Testis (tissue), 3 donors: ENCODE measurements around the gene ABCB8. TPM values are rescaled to one million over a fixed set of nuclear protein-coding genes. Genes with fewer than 3 reads are reported as not detected.

Source experiments
- DNase-seq: peaks from one replicate; pipeline ENCODE4 v3.0.0-alpha.2; 2019
- H3K27ac ChIP-seq, 2 donors: fragments of 200-600 bp; sonication (generic); one replicate each; pipeline ENCODE4 v1.5.1; 2019
- H3K27me3 ChIP-seq: fragments of 200-600 bp; sonication (generic); one replicate; pipeline ENCODE4 v1.5.1; 2019
- H3K36me3 ChIP-seq: fragments of 200-600 bp; sonication (generic); one replicate; pipeline ENCODE4 v1.5.1; 2017; ENCODE audit warnings: low read depth; ENCODE audit errors: missing control alignments
- H3K4me1 ChIP-seq: fragments of 200-600 bp; sonication (generic); one replicate; pipeline ENCODE4 v1.5.1; 2019
- H3K4me3 ChIP-seq, 2 donors: fragments of 200-600 bp; sonication (generic); one replicate each; pipeline ENCODE4 v1.5.1; 2017 to 2019
- H3K9me3 ChIP-seq: fragments of 200-600 bp; sonication (generic); one replicate; pipeline ENCODE4 v1.5.1; 2017
- CTCF ChIP-seq, 3 experiments: fragments of 450-650 bp in 2 of 3; fragments of 200-600 bp in 1 of 3; sonication (generic) in 1 of 3; IDR thresholded peaks; one replicate each; pipeline ENCODE4 v1.5.1; 2016 to 2019; ENCODE audit warnings: antibody characterized with exemption in 3 of 3, mild to moderate bottlenecking in 2 of 3, moderate library complexity in 1 of 3
- POLR2A ChIP-seq: fragments of 450-650 bp; IDR thresholded peaks from one replicate; pipeline ENCODE4 v1.6.1; 2017; ENCODE audit warnings: antibody characterized with exemption, mild to moderate bottlenecking, moderate library complexity
- WGBS, 2 donors: methylation state at CpG; one replicate each; pipeline ENCODE4 v1.1.5; 2018; 5-methylcytosine and 5-hydroxymethylcytosine counted together
- intact Hi-C: fragments of 100-400 bp; cut with DNase I; formaldehyde crosslinking; loops from one replicate; pipeline ENCODE4 v1.15.1; 2023; ENCODE audit warnings: low total_unique reads
- polyA plus RNA-seq: library from polyadenylated mRNA; stranded (reverse); fragments of 350-450 nt; fragmentation: Illumina TruSeq; extraction: RNeasy Lipid Tissue Mini Kit (QIAGEN cat#74804); gene quantifications from one replicate; pipeline ENCODE4 v1.2.3, GENCODE V29; 2014; ENCODE audit warnings: low read depth, low replicate concordance; ENCODE audit not compliant: insufficient read depth
- total RNA-seq, 2 donors: library from RNA; depleted of rRNA; stranded (reverse); fragments of >200 nt; gene quantifications; one replicate each; pipeline ENCODE4 v1.2.3, GENCODE V29; 2016

Gene ABCB8
- total and polyA plus RNA-seq, 3 donors from 2014 or later = 34.9 to 76.8 (median 59.6) TPM

GRCh38 chr7:151060416-151061212, 32.4 kb downstream of the ABCB8 start:
- Histone ChIP-seq H3K27me3 (no peaks in the 10 kb centered on the region), H3K27ac (peak overlapping the region; percentile 84 to 98), H3K4me3 (peak overlapping the region; percentile 86 to 93), H3K9me3 (no peaks in the 10 kb centered on the region), H3K36me3 (no peaks in the 10 kb centered on the region), H3K4me1 (peaks cover 45% of the 10 kb centered on the region)
- intact Hi-C loops = no loop called here
- no peak for TF ChIP-seq CTCF (IDR thresholded peaks at IDR 0.05)
- WGBS, 2 donors = 10 to 11% methylated on average over 11 to 21 of the region's 21 CpGs
- DNase-seq = peak; percentile 71

- TF ChIP-seq CTCF (IDR thresholded peaks at IDR 0.05) = no peak
- no peak for TF ChIP-seq POLR2A
- Histone ChIP-seq H3K36me3 (no peaks in the 10 kb centered on the region), H3K9me3 (no peaks in the 10 kb centered on the region), H3K27me3 (no peaks in the 10 kb centered on the region), H3K27ac (peak overlapping the region; percentile 2 to 98), H3K4me3 (peak overlapping the region in 1 of 2 donors; percentile 93), H3K4me1 (peaks cover 45% of the 10 kb centered on the region)
- 49 to 52% methylated on average over 22 to 33 of the region's 33 CpGs for WGBS, 2 donors
- DNase-seq = no peak
- intact Hi-C loops = no loop called here
Measured at GRCh38 chr7:151061213-151062110, 33.2 kb downstream of the ABCB8 start.

- H3K27ac ChIP-seq = peak overlapping the region in 1 of 2 donors; percentile 2
- peak overlapping the region in 1 of 2 donors; percentile 20 for H3K4me3 ChIP-seq
- intact Hi-C loops = no loop called here
- TF ChIP-seq CTCF (IDR thresholded peaks at IDR 0.05) (no peak), POLR2A (no peak)
- H3K36me3 ChIP-seq = no peaks in the 10 kb centered on the region
- DNase-seq = no peak
- no peaks in the 10 kb centered on the region for H3K9me3 ChIP-seq
- peaks cover 42% of the 10 kb centered on the region for H3K4me1 ChIP-seq
- WGBS, 2 donors = 35 to 38% methylated on average over 2 to 11 of the region's 11 CpGs
- no peaks in the 10 kb centered on the region for H3K27me3 ChIP-seq
Measured at GRCh38 chr7:151062111-151062398, 33.8 kb downstream of the ABCB8 start.

- H3K27ac ChIP-seq = peak overlapping the region; percentile 41 to 55
- no peaks in the 10 kb centered on the region for H3K27me3 ChIP-seq
- no peaks in the 10 kb centered on the region for H3K36me3 ChIP-seq
- H3K4me3 ChIP-seq = peak overlapping the region in 1 of 2 donors; percentile 20
- TF ChIP-seq CTCF (IDR thresholded peaks at IDR 0.05) (no peak), POLR2A (no peak)
- intact Hi-C loops = no loop called here
- H3K4me1 ChIP-seq = peaks cover 39% of the 10 kb centered on the region
- H3K9me3 ChIP-seq = no peaks in the 10 kb centered on the region
- DNase-seq = peak; percentile 77
- WGBS, 2 donors = 35 to 44% methylated on average over 25 to 34 of the region's 43 CpGs
Measured at GRCh38 chr7:151062399-151063211, 34.4 kb downstream of the ABCB8 start.
